Prostate gland (tissue), 2 donors: ENCODE measurements around the gene VAC14. TPM values are rescaled to one million over a fixed set of nuclear protein-coding genes. Genes with fewer than 3 reads are reported as not detected.
A peak's percentile ranks its signal among the peaks of the same experiment; 100 is the strongest.

Experiments
- DNase-seq: peaks from one replicate; pipeline ENCODE4 v3.0.0-alpha.2; 2019; ENCODE audit warnings: low spot score
- H3K27ac ChIP-seq, 2 donors: fragments of 200-600 bp; sonication (generic); 2 replicates each; pipeline ENCODE4 v1.5.1; 2017 to 2019
- H3K27me3 ChIP-seq: fragments of 200-600 bp; sonication (generic); replicated peaks from 2 replicates; pipeline ENCODE4 v1.5.1; 2019; ENCODE audit not compliant: insufficient read depth
- H3K36me3 ChIP-seq, 2 donors: fragments of 200-600 bp; sonication (generic); 1 replicate in 1 of 2; 2 replicates in 1 of 2; pipeline versions ENCODE4 v1.5.1 to v1.8.1; 2017 to 2019
- H3K4me1 ChIP-seq: fragments of 200-600 bp; sonication (generic); replicated peaks from 2 replicates; pipeline ENCODE4 v1.5.1; 2019
- H3K4me3 ChIP-seq, 2 donors: fragments of 200-600 bp; sonication (generic); 2 replicates each; pipeline ENCODE4 v1.5.1; 2017 to 2019
- H3K9me3 ChIP-seq: fragments of 200-600 bp; sonication (generic); 2 replicates; pipeline ENCODE4 v1.5.1; 2017
- POLR2A ChIP-seq: fragments of 450-650 bp; IDR thresholded peaks from one replicate; pipeline ENCODE4 v1.6.1; 2016; ENCODE audit warnings: antibody characterized with exemption, mild to moderate bottlenecking
- POLR2AphosphoS5 ChIP-seq: sonication (generic); formaldehyde crosslinking; IDR thresholded peaks from one replicate; pipeline ENCODE4 v1.6.1; 2017; ENCODE audit warnings: antibody characterized with exemption
- whole genome bisulfite sequencing: methylation state at CpG from one replicate; pipeline ENCODE4 v1.1.5; 2018; 5-methylcytosine and 5-hydroxymethylcytosine counted together
- intact Hi-C: fragments of 100-400 bp; cut with DNase I; formaldehyde crosslinking; loops from one replicate; pipeline ENCODE4 v1.14.2; 2022
- total RNA-seq, 2 donors: library from RNA; depleted of rRNA; stranded (reverse); fragments of >200 nt; gene quantifications; one replicate each; pipeline ENCODE4 v1.1.0, GENCODE V29; 2016
- TF ChIP-seq, protein P1 (sequence below), 4 experiments: fragments of 200-600 bp in 2 of 4; fragments of 450-650 bp in 2 of 4; sonication (generic) in 2 of 4; IDR thresholded peaks; 1 replicate in 3 of 4; 2 replicates in 1 of 4; pipeline ENCODE4 v1.5.1; 2016 to 2019; ENCODE audit warnings: antibody characterized with exemption in 4 of 4, mild to moderate bottlenecking in 2 of 4, moderate library complexity in 2 of 4

The VAC14 gene
- total RNA-seq, 2 donors from 2014 or later = 30.3 to 66.8 TPM

DNA sequence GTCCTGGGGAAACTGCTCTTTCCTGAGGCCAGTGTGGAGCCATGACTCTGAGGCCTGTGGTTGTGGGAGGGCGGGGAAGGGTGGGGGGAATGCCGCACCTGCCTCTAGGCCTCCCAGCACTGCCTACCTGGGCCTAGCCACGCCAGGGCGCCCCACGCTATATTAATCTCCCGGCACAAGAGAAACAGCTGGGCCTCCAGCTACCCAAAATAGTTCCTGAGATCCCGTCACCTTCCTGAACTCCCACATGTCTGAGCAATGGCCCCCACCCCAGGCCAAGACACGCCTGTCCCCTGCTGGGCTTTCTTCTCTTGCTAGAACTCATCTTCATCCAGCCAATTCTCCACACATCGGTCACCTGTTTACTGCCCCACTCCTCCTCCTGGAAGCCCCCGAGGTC lies 102.1 kb downstream of the VAC14 start:
- WGBS = 90% methylated on average over 10 of the region's 10 CpGs
- Histone ChIP-seq H3K27me3 (no peaks in the 10 kb centered on the region), H3K4me1 (peaks cover 35% of the 10 kb centered on the region), H3K36me3 (no peaks in the 10 kb centered on the region), H3K27ac (peak overlapping the region in 1 of 2 donors; percentile 70), H3K4me3 (no peak overlapping the region), H3K9me3 (no peaks in the 10 kb centered on the region)
- TF ChIP-seq POLR2A = no peak
- TF ChIP-seq POLR2AphosphoS5 = no peak
- TF ChIP-seq, protein P1, sequence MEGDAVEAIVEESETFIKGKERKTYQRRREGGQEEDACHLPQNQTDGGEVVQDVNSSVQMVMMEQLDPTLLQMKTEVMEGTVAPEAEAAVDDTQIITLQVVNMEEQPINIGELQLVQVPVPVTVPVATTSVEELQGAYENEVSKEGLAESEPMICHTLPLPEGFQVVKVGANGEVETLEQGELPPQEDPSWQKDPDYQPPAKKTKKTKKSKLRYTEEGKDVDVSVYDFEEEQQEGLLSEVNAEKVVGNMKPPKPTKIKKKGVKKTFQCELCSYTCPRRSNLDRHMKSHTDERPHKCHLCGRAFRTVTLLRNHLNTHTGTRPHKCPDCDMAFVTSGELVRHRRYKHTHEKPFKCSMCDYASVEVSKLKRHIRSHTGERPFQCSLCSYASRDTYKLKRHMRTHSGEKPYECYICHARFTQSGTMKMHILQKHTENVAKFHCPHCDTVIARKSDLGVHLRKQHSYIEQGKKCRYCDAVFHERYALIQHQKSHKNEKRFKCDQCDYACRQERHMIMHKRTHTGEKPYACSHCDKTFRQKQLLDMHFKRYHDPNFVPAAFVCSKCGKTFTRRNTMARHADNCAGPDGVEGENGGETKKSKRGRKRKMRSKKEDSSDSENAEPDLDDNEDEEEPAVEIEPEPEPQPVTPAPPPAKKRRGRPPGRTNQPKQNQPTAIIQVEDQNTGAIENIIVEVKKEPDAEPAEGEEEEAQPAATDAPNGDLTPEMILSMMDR (IDR thresholded peaks at IDR 0.05) = no peak
- no peak for DNase-seq
- intact Hi-C loops = no loop called here

DNA sequence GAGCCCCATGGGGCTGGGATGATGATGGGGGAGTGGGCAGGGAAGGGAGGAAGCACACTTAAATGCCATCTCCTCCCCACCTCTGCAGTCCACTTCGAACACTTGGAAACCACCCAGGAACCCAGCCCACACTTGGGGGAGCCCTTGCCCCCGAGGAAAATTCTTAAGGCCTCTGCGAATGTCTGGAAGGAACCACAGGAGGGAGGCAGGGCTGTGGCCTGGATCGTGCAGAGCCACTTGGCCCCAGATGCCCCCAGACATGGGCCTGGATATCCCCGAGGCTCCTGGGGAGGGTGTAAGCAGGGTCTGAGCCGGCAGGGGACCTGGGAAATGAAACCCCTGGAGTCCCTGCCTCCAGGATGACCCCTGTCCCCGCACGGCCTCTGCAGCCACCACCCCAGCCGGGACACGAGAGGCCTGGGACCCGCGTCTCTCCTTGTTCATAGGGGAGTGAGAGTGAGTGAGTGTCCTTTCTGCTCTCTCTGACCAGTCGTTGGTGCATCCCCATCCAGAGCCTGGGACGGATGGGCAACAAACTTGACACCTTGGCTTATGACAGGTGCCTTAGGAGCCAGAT lies 103.3 kb downstream of the VAC14 start:
- no peak for DNase-seq
- Histone ChIP-seq H3K27me3 (no peaks in the 10 kb centered on the region), H3K4me1 (peaks cover 27% of the 10 kb centered on the region), H3K36me3 (no peaks in the 10 kb centered on the region), H3K27ac (peak overlapping the region; percentile 75 to 79), H3K9me3 (no peaks in the 10 kb centered on the region), H3K4me3 (no peak overlapping the region)
- 55% methylated on average over 14 of the region's 14 CpGs for WGBS
- TF ChIP-seq POLR2AphosphoS5 = no peak
- TF ChIP-seq, protein P1 (IDR thresholded peaks at IDR 0.05) = peak in 1 of 4 experiments; percentile 3
- no peak for TF ChIP-seq POLR2A
- intact Hi-C loops = no loop called here

DNA sequence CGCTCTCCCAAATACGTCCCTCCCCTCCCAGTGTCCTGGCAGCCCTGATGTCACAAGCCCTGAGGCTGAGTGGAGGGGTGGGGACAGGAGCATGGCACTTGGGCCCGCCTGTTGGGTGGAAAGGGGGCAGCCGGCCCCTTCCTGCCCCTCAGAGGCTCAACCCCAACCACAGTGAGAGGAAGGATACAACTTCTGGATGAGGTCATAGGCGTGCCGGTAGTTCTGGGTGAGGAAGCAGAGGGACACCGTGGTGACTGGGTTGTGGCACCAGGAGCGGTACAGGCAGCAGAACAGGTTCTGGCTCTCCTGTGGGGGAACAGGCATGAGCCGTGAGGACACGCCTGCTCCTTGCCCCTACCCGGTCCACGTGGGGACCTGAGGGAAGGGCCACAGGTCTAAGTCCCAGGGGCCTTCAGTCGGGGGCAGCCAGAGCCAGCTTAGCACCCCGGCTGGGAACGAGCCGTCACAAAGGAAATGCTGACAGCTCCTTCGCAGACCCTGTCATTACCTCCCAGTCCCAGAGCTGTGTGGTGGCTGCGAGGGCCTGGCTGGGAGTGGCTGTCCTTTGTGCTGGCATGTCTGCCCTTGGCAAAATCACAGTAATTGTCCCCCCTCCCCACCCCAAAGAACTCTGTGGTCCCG lies 103.9 kb downstream of the VAC14 start:
- intact Hi-C loops = no loop called here
- Histone ChIP-seq H3K27ac (peak overlapping the region; percentile 75 to 79), H3K4me1 (peaks cover 23% of the 10 kb centered on the region)

DNA sequence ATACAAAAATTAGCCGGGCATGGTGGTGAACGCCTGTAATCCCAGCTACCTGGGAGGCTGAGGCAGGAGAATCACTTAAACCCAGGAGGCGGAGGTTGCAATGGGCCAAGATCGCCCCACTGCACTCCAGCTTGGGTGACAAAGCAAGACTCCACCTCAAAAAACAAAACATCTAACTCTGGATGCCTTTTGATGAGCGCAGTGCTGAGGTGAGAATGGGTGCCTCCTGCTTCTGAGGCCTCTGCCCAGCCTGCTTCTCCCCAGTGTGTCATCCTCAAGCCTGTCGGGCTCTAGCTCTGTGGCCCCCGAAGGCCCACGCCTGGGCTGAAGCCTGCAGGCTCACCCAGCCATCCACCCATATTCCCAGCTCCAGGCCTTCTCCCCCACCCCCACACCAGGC lies 104.6 kb downstream of the VAC14 start:
- TF ChIP-seq POLR2A = no peak
- no peak for TF ChIP-seq POLR2AphosphoS5
- TF ChIP-seq, protein P1 (IDR thresholded peaks at IDR 0.05) = no peak
- WGBS = 98% methylated on average over 8 of the region's 8 CpGs
- no peak for DNase-seq
- H3K27ac ChIP-seq = peak overlapping the region; percentile 75 to 79
- intact Hi-C loops = no loop called here
- H3K27me3 ChIP-seq = no peaks in the 10 kb centered on the region
- no peaks in the 10 kb centered on the region for H3K9me3 ChIP-seq
- H3K36me3 ChIP-seq = no peaks in the 10 kb centered on the region
- H3K4me1 ChIP-seq = peaks cover 21% of the 10 kb centered on the region
- no peak overlapping the region for H3K4me3 ChIP-seq

More for the DNA sequence above, 103.9 kb downstream of the VAC14 start:
- H3K27me3 ChIP-seq = no peaks in the 10 kb centered on the region
- peak; percentile 85 for DNase-seq
- no peaks in the 10 kb centered on the region for H3K9me3 ChIP-seq
- no peak overlapping the region for H3K4me3 ChIP-seq
- TF ChIP-seq POLR2AphosphoS5 (peak; percentile 86), POLR2A (peak; percentile 25)
- TF ChIP-seq, protein P1 (IDR thresholded peaks at IDR 0.05) = no peak
- 26% methylated on average over 19 of the region's 19 CpGs for WGBS
- no peaks in the 10 kb centered on the region for H3K36me3 ChIP-seq
